ENCODE results near the gene HOMER1.

- no peak for TF ChIP-seq CTCF (IDR thresholded peaks at IDR 0.05 in 2 of 3, conservative IDR thresholded peaks at IDR 0.05 in 1 of 3; ENCODE audit: insufficient read depth in 2 of 3, low read depth in 1 of 3, low read length in 3 of 3)
- TF ChIP-seq NFIC (IDR thresholded peaks at IDR 0.05): no peak
These were observed 47.6 kb upstream of the HOMER1 start for GRCh38 chr5:79561525-79561893.
